GM21367 (cell line): Measurements from ENCODE around the gene ABLIM2.
"Not testable (repeated sequence)": the region's sequence is repeated elsewhere in the genome, so short reads cannot be mapped to it uniquely, and the experiment has no call there.

Experiments used
- ATAC-seq: cut with Tn5 transposase; IDR thresholded peaks from one replicate; pipeline ENCODE4 v1.9.1; 2021; ENCODE audit not compliant: unreplicated experiment

The ABLIM2 gene

DNA sequence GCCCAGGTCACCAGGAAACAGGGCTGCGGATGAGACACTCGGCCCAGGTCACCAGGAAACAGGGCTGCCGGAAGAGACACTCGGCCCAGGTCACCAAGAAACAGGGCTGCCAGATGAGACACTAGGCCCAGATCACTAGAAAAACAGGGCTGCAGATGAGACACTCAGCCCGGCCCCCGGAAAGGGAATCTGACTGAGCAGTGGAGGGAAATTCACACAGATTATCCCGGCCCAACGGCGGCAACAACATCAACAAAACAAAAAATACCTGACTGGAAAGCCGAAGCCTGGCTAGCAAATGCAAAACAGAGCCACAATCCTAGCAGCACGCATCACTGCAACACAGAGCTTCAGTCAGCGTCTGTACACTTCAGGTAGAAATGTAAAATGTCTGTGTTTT is 239.6 kb downstream of the ABLIM2 start:
- no peak for ATAC-seq

DNA sequence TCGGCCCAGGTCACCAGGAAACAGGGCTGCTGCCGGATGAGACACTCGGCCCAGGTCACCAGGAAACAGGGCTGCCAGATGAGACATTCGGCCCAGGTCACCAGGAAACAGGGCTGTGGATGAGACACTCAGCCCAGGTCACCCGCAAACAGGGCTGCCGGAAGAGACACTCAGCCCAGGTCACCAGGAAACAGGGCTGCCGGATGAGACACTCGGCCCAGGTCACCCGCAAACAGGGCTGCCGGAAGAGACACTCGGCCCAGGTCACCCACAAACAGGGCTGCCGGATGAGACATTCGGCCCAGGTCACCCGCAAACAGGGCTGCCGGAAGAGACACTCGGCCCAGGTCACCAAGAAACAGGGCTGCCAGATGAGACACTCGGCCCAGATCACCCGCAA is 240.4 kb downstream of the ABLIM2 start:
- ATAC-seq, result not testable (repeated sequence)

DNA sequence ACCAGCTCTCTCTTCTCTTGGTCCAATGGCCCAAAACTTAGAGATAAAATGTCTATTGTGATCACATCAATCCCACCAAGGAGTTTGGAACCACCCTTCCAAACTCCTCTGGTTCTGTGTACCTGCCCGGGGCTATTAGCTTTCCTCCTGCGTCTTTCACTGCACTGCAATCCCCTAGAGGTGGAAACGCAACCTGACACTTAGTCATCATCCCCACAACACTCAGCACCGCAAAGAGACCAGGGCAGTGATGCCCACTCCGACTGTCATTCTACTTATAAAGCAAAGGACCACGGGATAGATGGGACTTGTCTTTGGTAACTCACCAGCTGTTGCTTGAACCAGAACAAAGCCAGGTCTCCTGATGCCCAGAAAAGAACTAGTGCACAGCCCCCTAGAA is 240.9 kb downstream of the ABLIM2 start:
- no peak for ATAC-seq

DNA sequence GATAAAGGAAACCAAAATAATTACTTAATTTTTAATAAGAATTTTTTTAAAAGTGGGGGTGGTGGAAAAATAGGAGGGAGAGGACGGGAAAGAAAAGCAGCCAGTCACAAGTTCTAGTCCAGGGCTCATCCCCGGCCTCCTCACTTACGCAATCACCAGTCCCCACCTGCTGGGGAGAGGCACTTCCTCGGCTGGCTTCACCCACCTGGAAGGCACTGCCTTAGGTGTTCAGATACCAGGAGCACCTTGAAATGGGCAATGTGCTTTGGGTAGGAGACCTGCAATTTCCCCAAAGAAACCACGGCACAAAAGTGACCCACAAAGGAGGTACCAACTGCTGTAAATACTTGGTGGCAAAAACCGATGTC is 242.8 kb downstream of the ABLIM2 start:
- ATAC-seq, result no peak
